Keratinocyte (primary cell): Measurements from ENCODE around the gene GFOD2.

Experiments used
- CTCF ChIP-seq, 3 experiments: IDR thresholded peaks in 1 of 3; conservative IDR thresholded peaks in 1 of 3; optimal IDR thresholded peaks in 1 of 3; 2 replicates in 2 of 3; 3 replicates in 1 of 3; pipeline versions ENCODE3 to v1.5.1; 2011; ENCODE audit warnings: low read length in 3 of 3, mild to moderate bottlenecking in 3 of 3, moderate library complexity in 2 of 3, control low read depth in 1 of 3, inconsistent platforms in 1 of 3; ENCODE audit not compliant: insufficient read depth in 2 of 3; ENCODE audit errors: extremely low read depth in 1 of 3
- EZH2 ChIP-seq: IDR thresholded peaks from one replicate; pipeline ENCODE4 v1.6.1; 2012; ENCODE audit warnings: inconsistent platforms, mild to moderate bottlenecking, low read length, moderate library complexity

GRCh38 chr16:67658849-67659674, 60.1 kb downstream of the GFOD2 start:
- TF ChIP-seq CTCF (optimal IDR thresholded peaks at IDR 0.05 in 1 of 3, IDR thresholded peaks at IDR 0.05 in 1 of 3, conservative IDR thresholded peaks at IDR 0.05 in 1 of 3; ENCODE audit: extremely low read depth in 1 of 3, insufficient read depth in 2 of 3, low read length in 3 of 3): no peak
- TF ChIP-seq EZH2: no peak
